Measurements from ENCODE around the gene SFTA2.

The SFTA2 gene

GRCh38 chr6:30931969-30932645, at the start of gene SFTA2:
Gene SFTA2, minus strand, starts transcription at chr6:30932170. Its CDS starts 74 bp downstream, at chr6:30932096.
- no peak within 1 kb of the TSS for H3K4me3 ChIP-seq (ENCODE audit: low read depth, low read length)
- H3K9me3 ChIP-seq (ENCODE audit: control insufficient read depth, insufficient read depth, low read depth, low read length) = no peaks in the 10 kb centered on the region
- ChIA-PET CTCF (interaction anchor here (1.2 to 1.3 kb wide), 2 partner anchors 138 to 155 kb away, joined by 6 to 7 read pairs; no protein-coding TSS in a partner anchor), POLR2A (no interaction called here)
- H3K36me3 ChIP-seq (ENCODE audit: control insufficient read depth in 2 of 2, insufficient read depth in 1 of 2, low read length in 2 of 2) = peaks cover 3 to 11% of the 10 kb centered on the region in 2 experiments; a peak in 2 of 3 replicates
- no peak within 1 kb of the TSS for H3K27ac ChIP-seq (ENCODE audit: extremely low read depth, low read depth, low read length)
- H3K4me1 ChIP-seq (ENCODE audit: control insufficient read depth, insufficient read depth, low read length) = no peaks in the 10 kb centered on the region
- no peak for TF ChIP-seq ZBTB10 (tag by site-specific recombination; IDR thresholded peaks at IDR 0.05)
- no peak for TF ChIP-seq PRDM10 (tag by site-specific recombination; IDR thresholded peaks at IDR 0.05)
- TF ChIP-seq ZNF776 (tag by site-specific recombination; IDR thresholded peaks at IDR 0.05; ENCODE audit: borderline replicate concordance) = no peak
- no peak for TF ChIP-seq TRIM28 (IDR thresholded peaks at IDR 0.05; ENCODE audit: borderline replicate concordance, low read length)
- no peak for TF ChIP-seq ZNF600 (tag by site-specific recombination; IDR thresholded peaks at IDR 0.05)
- TF ChIP-seq, protein P1, sequence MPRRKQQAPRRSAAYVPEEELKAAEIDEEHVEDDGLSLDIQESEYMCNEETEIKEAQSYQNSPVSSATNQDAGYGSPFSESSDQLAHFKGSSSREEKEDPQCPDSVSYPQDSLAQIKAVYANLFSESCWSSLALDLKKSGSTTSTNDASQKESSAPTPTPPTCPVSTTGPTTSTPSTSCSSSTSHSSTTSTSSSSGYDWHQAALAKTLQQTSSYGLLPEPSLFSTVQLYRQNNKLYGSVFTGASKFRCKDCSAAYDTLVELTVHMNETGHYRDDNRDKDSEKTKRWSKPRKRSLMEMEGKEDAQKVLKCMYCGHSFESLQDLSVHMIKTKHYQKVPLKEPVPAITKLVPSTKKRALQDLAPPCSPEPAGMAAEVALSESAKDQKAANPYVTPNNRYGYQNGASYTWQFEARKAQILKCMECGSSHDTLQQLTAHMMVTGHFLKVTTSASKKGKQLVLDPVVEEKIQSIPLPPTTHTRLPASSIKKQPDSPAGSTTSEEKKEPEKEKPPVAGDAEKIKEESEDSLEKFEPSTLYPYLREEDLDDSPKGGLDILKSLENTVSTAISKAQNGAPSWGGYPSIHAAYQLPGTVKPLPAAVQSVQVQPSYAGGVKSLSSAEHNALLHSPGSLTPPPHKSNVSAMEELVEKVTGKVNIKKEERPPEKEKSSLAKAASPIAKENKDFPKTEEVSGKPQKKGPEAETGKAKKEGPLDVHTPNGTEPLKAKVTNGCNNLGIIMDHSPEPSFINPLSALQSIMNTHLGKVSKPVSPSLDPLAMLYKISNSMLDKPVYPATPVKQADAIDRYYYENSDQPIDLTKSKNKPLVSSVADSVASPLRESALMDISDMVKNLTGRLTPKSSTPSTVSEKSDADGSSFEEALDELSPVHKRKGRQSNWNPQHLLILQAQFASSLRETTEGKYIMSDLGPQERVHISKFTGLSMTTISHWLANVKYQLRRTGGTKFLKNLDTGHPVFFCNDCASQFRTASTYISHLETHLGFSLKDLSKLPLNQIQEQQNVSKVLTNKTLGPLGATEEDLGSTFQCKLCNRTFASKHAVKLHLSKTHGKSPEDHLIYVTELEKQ (tag by site-specific recombination; IDR thresholded peaks at IDR 0.05; ENCODE audit: borderline replicate concordance) = no peak
- no peak for TF ChIP-seq YY2 (tag by site-specific recombination; IDR thresholded peaks at IDR 0.05)
- no peak for TF ChIP-seq ZNF23 (tag by site-specific recombination; IDR thresholded peaks at IDR 0.05; ENCODE audit: borderline replicate concordance)
- no peak for TF ChIP-seq ZNF239 (tag by site-specific recombination; IDR thresholded peaks at IDR 0.05)
- TF ChIP-seq ZNF211 (tag by site-specific recombination; IDR thresholded peaks at IDR 0.05; ENCODE audit: low read depth) = no peak
- TF ChIP-seq ZNF791 (tag by site-specific recombination; IDR thresholded peaks at IDR 0.05) = no peak
- TF ChIP-seq ZNF423 (tag by site-specific recombination; IDR thresholded peaks at IDR 0.05) = no peak

- POLR2A ChIA-PET = no interaction called here
- CTCF ChIA-PET = interaction anchor here (0.6 to 1.4 kb wide), 5 partner anchors 8 to 93 kb away, joined by 3 to 4 read pairs (median 3); no protein-coding TSS in a partner anchor
- Histone ChIP-seq H3K36me3 (ENCODE audit: control insufficient read depth in 2 of 2, insufficient read depth in 1 of 2, low read length in 2 of 2) (no peaks in the 10 kb centered on the region), H3K9me3 (ENCODE audit: control insufficient read depth, insufficient read depth, low read depth, low read length) (no peaks in the 10 kb centered on the region), H3K4me1 (ENCODE audit: control insufficient read depth, insufficient read depth, low read length) (no peaks in the 10 kb centered on the region), H3K4me3 (ENCODE audit: low read depth, low read length) (no peak overlapping the region), H3K27ac (ENCODE audit: extremely low read depth, low read depth, low read length) (no peak overlapping the region)
- TF ChIP-seq ZNF664 (tag by site-specific recombination; IDR thresholded peaks at IDR 0.05) (no peak), ZNF223 (tag by site-specific recombination; IDR thresholded peaks at IDR 0.05) (no peak), ZFP69B (tag by site-specific recombination; IDR thresholded peaks at IDR 0.05) (no peak), ZNF776 (tag by site-specific recombination; IDR thresholded peaks at IDR 0.05; ENCODE audit: borderline replicate concordance) (no peak), ZNF211 (tag by site-specific recombination; IDR thresholded peaks at IDR 0.05; ENCODE audit: low read depth) (no peak), ZNF366 (tag by site-specific recombination; conservative IDR thresholded peaks at IDR 0.05) (no peak), ZNF416 (tag by site-specific recombination; IDR thresholded peaks at IDR 0.05) (no peak), ZNF350 (tag by site-specific recombination; IDR thresholded peaks at IDR 0.05) (no peak)
Measured at GRCh38 chr6:30979690-30980089, 47.7 kb upstream of the SFTA2 start.

Data from HEK293 (cell line).